Gastrocnemius medialis (tissue), 4 donors: ENCODE results near the gene GGT6. TPM values are rescaled to one million over a fixed set of nuclear protein-coding genes. Genes with fewer than 3 reads are reported as not detected.
A peak's percentile ranks its signal among the peaks of the same experiment; 100 is the strongest.

ENCODE experiments used
- ATAC-seq, 2 donors: fragments of 150-250 bp; one replicate each; pipeline ENCODE4 v1.9.1; 2016
- DNase-seq, 2 donors: peaks; one replicate each; pipeline ENCODE4 v3.0.0-alpha.2; 2019
- H3K27ac ChIP-seq, 4 donors: fragments of 200-600 bp; sonication (generic); 1 replicate in 1 of 4; 2 replicates in 3 of 4; pipeline ENCODE4 v1.5.1; 2016 to 2018; ENCODE audit warnings: mild to moderate bottlenecking in 2 of 4, moderate library complexity in 1 of 4
- H3K27me3 ChIP-seq, 3 donors: fragments of 200-600 bp; sonication (generic) in 2 of 3; 1 replicate in 1 of 3; 2 replicates in 2 of 3; pipeline versions ENCODE4 v1.5.1 to v1.6.0; 2016 to 2019; ENCODE audit warnings: mild to moderate bottlenecking in 1 of 3, moderate library complexity in 1 of 3
- H3K36me3 ChIP-seq, 2 donors: fragments of 200-600 bp; sonication (generic) in 1 of 2; one replicate each; pipeline ENCODE4 v1.5.1; 2017 to 2018
- H3K4me1 ChIP-seq, 2 donors: fragments of 200-600 bp; sonication (generic) in 1 of 2; one replicate each; pipeline ENCODE4 v1.5.1; 2016 to 2017; ENCODE audit warnings: mild to moderate bottlenecking in 2 of 2
- H3K4me3 ChIP-seq, 4 donors: fragments of 200-600 bp; sonication (generic) in 3 of 4; 1 replicate in 1 of 4; 2 replicates in 3 of 4; pipeline ENCODE4 v1.5.1; 2016 to 2019; ENCODE audit warnings: mild to moderate bottlenecking in 2 of 4
- H3K9me3 ChIP-seq, 3 donors: fragments of 200-600 bp; sonication (generic) in 2 of 3; 1 replicate in 1 of 3; 2 replicates in 2 of 3; pipeline ENCODE4 v1.5.1; 2016 to 2019
- POLR2A ChIP-seq, 2 donors: fragments of 450-650 bp; IDR thresholded peaks; one replicate each; pipeline ENCODE4 v1.6.1; 2017; ENCODE audit warnings: antibody characterized with exemption in 2 of 2, mild to moderate bottlenecking in 2 of 2, moderate library complexity in 2 of 2
- in situ Hi-C, 4 donors: fragments of 200-750 bp; cut with MboI; loops; one replicate each; pipeline versions ENCODE4 v1.15.0 to v1.8.0; 2017; ENCODE audit warnings: low sequenced_read_pairs in 4 of 4
- intact Hi-C: fragments of 100-400 bp; cut with DNase I; formaldehyde crosslinking; loops from one replicate; pipeline ENCODE4 v1.15.1; 2023; ENCODE audit warnings: low total_unique reads
- total RNA-seq, 4 donors: library from RNA; depleted of rRNA; stranded (reverse); fragments of >200 nt; gene quantifications; one replicate each; pipeline versions ENCODE4 v1.1.0 to v1.2.3, GENCODE V29; 2016
- TF ChIP-seq, protein P1 (sequence below), 5 experiments: fragments of 450-650 bp in 3 of 5; fragments of 200-600 bp in 2 of 5; sonication (generic) in 2 of 5; IDR thresholded peaks in 4 of 5; conservative IDR thresholded peaks in 1 of 5; 1 replicate in 4 of 5; 2 replicates in 1 of 5; pipeline ENCODE4 v1.5.1; 2016 to 2019; ENCODE audit warnings: antibody characterized with exemption in 5 of 5, mild to moderate bottlenecking in 3 of 5, moderate library complexity in 3 of 5

Gene GGT6
- total RNA-seq, 4 donors from 2014 or later = 0.63 TPM; not detected in 3

DNA sequence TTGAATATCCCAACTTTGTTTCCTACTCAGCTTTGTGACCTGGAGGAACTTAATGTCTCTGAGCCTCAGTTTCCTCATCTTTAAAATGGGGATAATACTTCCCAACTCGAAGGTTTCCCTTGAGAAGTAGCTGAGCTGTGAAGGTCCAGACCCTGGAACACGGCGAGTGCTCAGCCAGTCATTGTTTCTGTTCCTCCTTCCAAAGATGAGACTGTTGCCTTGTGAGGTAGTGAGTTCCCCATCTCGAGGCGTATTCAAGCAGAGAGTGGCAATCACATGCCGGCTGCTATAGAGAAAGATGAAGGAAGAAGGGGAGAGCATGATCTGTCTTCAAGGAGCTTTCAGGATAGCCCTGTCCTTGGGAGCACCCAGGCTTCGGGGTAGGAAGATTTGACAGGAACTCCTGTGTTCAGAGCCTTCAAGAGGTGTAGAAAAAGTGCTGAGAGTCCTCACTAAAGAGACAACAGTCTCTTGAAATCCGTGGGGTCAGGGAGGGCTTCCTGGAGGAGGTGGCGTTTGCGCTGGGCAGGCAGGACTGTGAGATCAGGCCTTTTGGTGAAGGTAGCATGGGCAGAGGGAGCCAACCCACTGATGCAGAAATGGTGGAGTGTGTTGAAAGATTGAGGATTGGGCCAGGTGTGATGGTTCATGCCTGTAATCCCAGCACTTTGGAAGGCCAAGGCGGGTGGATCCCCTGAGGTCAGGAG is 34.5 kb downstream of the GGT6 start:
- TF ChIP-seq, protein P1, sequence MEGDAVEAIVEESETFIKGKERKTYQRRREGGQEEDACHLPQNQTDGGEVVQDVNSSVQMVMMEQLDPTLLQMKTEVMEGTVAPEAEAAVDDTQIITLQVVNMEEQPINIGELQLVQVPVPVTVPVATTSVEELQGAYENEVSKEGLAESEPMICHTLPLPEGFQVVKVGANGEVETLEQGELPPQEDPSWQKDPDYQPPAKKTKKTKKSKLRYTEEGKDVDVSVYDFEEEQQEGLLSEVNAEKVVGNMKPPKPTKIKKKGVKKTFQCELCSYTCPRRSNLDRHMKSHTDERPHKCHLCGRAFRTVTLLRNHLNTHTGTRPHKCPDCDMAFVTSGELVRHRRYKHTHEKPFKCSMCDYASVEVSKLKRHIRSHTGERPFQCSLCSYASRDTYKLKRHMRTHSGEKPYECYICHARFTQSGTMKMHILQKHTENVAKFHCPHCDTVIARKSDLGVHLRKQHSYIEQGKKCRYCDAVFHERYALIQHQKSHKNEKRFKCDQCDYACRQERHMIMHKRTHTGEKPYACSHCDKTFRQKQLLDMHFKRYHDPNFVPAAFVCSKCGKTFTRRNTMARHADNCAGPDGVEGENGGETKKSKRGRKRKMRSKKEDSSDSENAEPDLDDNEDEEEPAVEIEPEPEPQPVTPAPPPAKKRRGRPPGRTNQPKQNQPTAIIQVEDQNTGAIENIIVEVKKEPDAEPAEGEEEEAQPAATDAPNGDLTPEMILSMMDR (IDR thresholded peaks at IDR 0.05 in 4 of 5, conservative IDR thresholded peaks at IDR 0.05 in 1 of 5) = no peak
- TF ChIP-seq POLR2A (IDR thresholded peaks at IDR 0.05) = no peak
- Histone ChIP-seq H3K27ac (peak overlapping the region in 1 of 4 donors; percentile 25), H3K4me3 (no peak overlapping the region), H3K27me3 (no peaks in the 10 kb centered on the region), H3K9me3 (no peaks in the 10 kb centered on the region), H3K4me1 (peaks cover 0 to 13% of the 10 kb centered on the region in 2 donors), H3K36me3 (no peaks in the 10 kb centered on the region)
- DNase-seq (no peak), ATAC-seq (no peak)
- intact Hi-C loops = no loop called here
- in situ Hi-C loops = no loop called here

DNA sequence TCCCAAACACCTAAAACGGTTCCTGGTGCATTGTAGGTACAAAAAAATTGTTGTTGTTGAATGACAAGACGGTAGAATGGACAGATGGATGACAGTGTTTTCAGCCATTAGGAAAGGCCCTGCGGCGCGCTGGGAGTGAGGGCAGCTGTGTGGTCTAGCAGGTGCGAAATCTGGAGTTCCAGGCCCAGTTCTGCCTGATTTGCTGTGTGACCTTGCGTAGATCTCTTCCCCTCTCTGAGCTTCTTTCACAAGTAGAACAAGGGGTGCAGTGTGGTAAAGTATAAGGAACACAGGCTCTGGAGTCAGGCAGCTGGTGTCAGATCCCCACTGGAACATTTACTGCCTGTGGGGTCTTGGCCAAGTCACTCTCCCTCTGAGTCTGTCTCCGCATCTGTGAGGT is 36.4 kb downstream of the GGT6 start:
- Histone ChIP-seq H3K4me3 (no peak overlapping the region), H3K27ac (peak overlapping the region in 3 of 4 donors; percentile 56 to 75 (median 74)), H3K27me3 (no peaks in the 10 kb centered on the region), H3K9me3 (no peaks in the 10 kb centered on the region), H3K36me3 (no peaks in the 10 kb centered on the region), H3K4me1 (peaks cover 0 to 8% of the 10 kb centered on the region in 2 donors)
- ATAC-seq (no peak), DNase-seq (no peak)
- TF ChIP-seq, protein P1 (IDR thresholded peaks at IDR 0.05 in 4 of 5, conservative IDR thresholded peaks at IDR 0.05 in 1 of 5) = no peak
- TF ChIP-seq POLR2A (IDR thresholded peaks at IDR 0.05) = no peak
- in situ Hi-C loops (no loop called here), intact Hi-C loops (no loop called here)

DNA sequence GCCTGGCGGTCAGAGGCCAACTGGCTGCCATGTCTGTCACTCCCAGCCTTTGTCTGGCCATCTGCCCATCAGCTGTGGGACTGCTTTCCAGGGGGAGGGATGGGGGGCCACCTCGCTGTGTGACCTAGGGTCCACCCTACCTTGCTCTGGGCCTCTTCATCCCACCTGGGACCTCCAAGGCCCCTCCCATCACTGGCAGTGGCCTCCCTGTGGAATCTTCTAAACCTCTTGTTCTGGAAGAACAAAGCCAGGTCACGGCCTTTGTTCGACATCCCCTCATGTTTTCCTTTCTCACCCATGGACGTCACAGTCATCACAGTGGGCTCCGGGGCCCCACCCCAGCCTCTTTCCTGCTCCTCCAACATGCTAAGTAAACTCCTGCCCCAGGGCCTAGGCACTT is 37.7 kb downstream of the GGT6 start:
- ATAC-seq = peak; percentile 30 to 61

DNA sequence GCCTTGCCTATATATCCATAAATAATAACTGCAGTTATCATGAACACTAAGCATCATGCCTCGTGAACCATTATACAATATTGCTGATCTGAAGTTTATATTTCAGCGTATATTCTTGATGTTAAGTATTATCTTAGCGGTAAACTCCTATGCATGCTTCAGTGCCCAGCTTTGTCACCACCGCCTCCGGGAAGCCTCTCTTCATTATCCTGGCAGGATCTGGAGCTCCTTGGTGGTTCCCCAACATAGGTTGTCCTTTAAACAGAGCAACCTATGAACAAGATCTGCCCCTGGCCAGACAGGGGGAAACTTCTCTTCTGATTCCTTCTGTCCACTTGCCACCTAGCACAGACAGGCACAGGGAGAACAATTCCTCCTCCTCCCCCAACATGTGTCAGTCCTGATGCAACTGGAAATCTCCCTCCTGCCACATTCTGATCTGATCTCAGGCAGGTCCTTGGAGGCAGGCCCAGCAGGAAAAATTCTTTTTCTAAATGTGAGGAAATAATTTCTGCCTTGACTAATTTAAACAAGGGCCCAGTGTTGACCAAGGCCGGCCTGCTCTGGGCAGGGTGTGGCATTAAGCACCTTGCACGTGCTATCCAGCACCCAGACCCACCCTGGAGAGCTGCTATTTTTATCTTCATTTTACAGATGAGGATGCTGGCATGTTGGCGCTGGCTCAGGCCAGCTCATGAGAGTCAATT is 39.3 kb downstream of the GGT6 start:
- intact Hi-C loops (no loop called here), in situ Hi-C loops (no loop called here)
- no peaks in the 10 kb centered on the region for H3K27me3 ChIP-seq
- H3K4me3 ChIP-seq = no peak overlapping the region
- TF ChIP-seq POLR2A (IDR thresholded peaks at IDR 0.05) = no peak
- TF ChIP-seq, protein P1 (IDR thresholded peaks at IDR 0.05 in 4 of 5, conservative IDR thresholded peaks at IDR 0.05 in 1 of 5) = no peak
- ATAC-seq (peak in 1 of 2 donors; percentile 34), DNase-seq (no peak)
- H3K4me1 ChIP-seq = peaks cover 0 to 2% of the 10 kb centered on the region in 2 donors
- no peaks in the 10 kb centered on the region for H3K36me3 ChIP-seq
- H3K9me3 ChIP-seq = no peaks in the 10 kb centered on the region
- H3K27ac ChIP-seq = peak overlapping the region; percentile 53 to 82 (median 74)

More for the DNA sequence above, 37.7 kb downstream of the GGT6 start:
- H3K4me1 ChIP-seq = peaks cover 0 to 8% of the 10 kb centered on the region in 2 donors
- peak overlapping the region; percentile 53 to 82 (median 74) for H3K27ac ChIP-seq
- no peaks in the 10 kb centered on the region for H3K9me3 ChIP-seq
- DNase-seq = no peak
- H3K4me3 ChIP-seq = no peak overlapping the region
- intact Hi-C loops = no loop called here
- in situ Hi-C loops = no loop called here
- H3K27me3 ChIP-seq = no peaks in the 10 kb centered on the region
- no peaks in the 10 kb centered on the region for H3K36me3 ChIP-seq
- TF ChIP-seq, protein P1 (IDR thresholded peaks at IDR 0.05 in 4 of 5, conservative IDR thresholded peaks at IDR 0.05 in 1 of 5) = no peak
- TF ChIP-seq POLR2A (IDR thresholded peaks at IDR 0.05) = no peak
